Ovary (tissue), 9 donors: ENCODE results near the gene PCDH1. TPM values are rescaled to one million over a fixed set of nuclear protein-coding genes. Genes with fewer than 3 reads are reported as not detected.

Experiments
- DNase-seq, 5 donors: peaks; one replicate each; pipeline ENCODE4 v3.0.0-alpha.2; 2019 to 2020
- H3K27ac ChIP-seq, 2 donors: fragments of 200-600 bp; one replicate each; pipeline versions ENCODE4 v1.5.1 to v1.8.0; 2019 to 2022
- H3K27me3 ChIP-seq: fragments of 200-600 bp; one replicate; pipeline ENCODE4 v1.8.0; 2022
- H3K36me3 ChIP-seq: fragments of 200-600 bp; sonication (generic); one replicate; pipeline ENCODE4 v1.5.1; 2019
- H3K4me1 ChIP-seq: one replicate; pipeline ENCODE4 v1.8.1; 2013; ENCODE audit warnings: mild to moderate bottlenecking, moderate library complexity; ENCODE audit not compliant: insufficient read depth
- H3K4me3 ChIP-seq: fragments of 200-600 bp; sonication (generic); one replicate; pipeline ENCODE4 v1.5.1; 2017
- H3K9me3 ChIP-seq, 2 donors: fragments of 200-600 bp in 1 of 2; sonication (generic) in 1 of 2; one replicate each; pipeline versions ENCODE4 v1.5.1 to v1.8.1; 2013 to 2019; ENCODE audit warnings: mild to moderate bottlenecking in 1 of 2, moderate library complexity in 1 of 2
- EP300 ChIP-seq: sonication (generic); formaldehyde crosslinking; IDR thresholded peaks from one replicate; pipeline ENCODE4 v1.6.1; 2017; ENCODE audit warnings: antibody characterized with exemption
- POLR2A ChIP-seq: fragments of 450-650 bp; IDR thresholded peaks from one replicate; pipeline ENCODE4 v1.6.1; 2017; ENCODE audit warnings: antibody characterized with exemption, mild to moderate bottlenecking, moderate library complexity
- WGBS, 3 donors: extraction: QIAGEN DNeasy Blood & Tissue Kit in 1 of 3; methylation state at CpG; one replicate each; pipeline versions ENCODE4 v1.1.5 to v1.1.7; 2013 to 2017; 5-methylcytosine and 5-hydroxymethylcytosine counted together
- intact Hi-C, 4 donors: fragments of 100-400 bp; cut with DNase I; formaldehyde crosslinking; loops; one replicate each; pipeline versions ENCODE4 v1.11.0 to v1.15.1; 2022 to 2023
- polyA plus RNA-seq, 2 donors: library from polyadenylated mRNA; stranded (reverse); fragments of 200-250 nt in 1 of 2; fragments of 350-450 nt in 1 of 2; fragmentation: Illumina TruSeq in 1 of 2; extraction: RNeasy Lipid Tissue Mini Kit (QIAGEN cat#74804) in 1 of 2; gene quantifications; one replicate each; pipeline ENCODE4 v1.2.3, GENCODE V29; 2013 to 2014
- total RNA-seq, 7 donors: library from RNA; depleted of rRNA in 2 of 7; stranded (reverse); fragments of >200 nt in 2 of 7; fragmentation: NEBNext Ultra II Directional in 3 of 7; extraction: Animal tissue kit (Norgen Biotek cat#: 25700) in 3 of 7; gene quantifications; one replicate each; pipeline versions ENCODE4 v1.1.0 to v1.2.4, GENCODE V29; 2016 to 2023
- TF ChIP-seq, protein P1 (sequence below), 3 donors: fragments of 450-650 bp in 2 of 3; fragments of 200-600 bp in 1 of 3; IDR thresholded peaks; one replicate each; pipeline versions ENCODE4 v1.5.1 to v1.8.0; 2016 to 2022; ENCODE audit warnings: antibody characterized with exemption in 3 of 3, mild to moderate bottlenecking in 1 of 3
- donor health status: DM: no; HTN: no; CAD: no; lungs with moderate emphysema.
- donor health status: DM: no; HTN: no; CAD: no.
- donor health status: Bipolar disorder and iron deficiency.
- donor health status: DM: yes; HTN: yes; CAD: no.
- donor health status: DM: no; HTN: no; CAD: no.
- donor health status: DM: yes; HTN: yes; CAD: no.

PCDH1 gene
- total and polyA plus RNA-seq, 9 donors = 3.2 to 13.8 (median 7.0) TPM

DNA sequence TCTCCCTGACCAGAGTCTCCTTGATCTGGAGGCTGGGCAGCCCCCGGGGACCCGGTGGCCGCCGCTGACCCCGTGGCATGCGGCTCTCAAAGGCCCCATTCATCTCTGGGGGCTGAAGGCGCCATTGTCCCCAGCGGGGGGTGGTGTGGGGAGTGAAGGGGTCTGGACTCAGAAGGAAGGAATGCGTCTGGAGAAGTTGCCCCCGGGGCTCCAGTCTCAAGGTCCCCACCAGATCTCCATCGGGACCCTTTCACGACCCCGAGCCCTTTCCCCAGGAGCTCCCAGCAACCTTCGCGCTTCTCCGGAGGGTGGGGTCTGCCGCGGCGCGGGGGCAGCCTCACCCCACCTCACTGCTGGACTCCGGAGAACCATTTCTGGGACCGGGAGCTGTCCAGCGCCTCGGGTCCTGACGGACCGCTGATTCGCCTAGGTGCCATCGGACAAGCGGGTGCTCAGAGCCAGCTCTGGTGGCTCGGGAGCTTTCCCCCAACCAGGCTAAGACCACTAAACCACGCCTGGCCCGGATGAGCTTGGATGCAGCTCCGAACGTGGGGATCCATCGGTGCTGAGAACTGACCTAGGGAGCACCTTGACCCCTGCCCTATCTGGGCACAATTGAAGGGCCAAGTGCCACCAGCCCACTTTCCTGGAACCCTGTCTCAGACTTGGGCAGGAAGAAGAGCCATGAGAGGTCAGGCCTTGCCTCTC, 5.1 kb upstream of the PCDH1 start:
- H3K36me3 ChIP-seq = no peaks in the 10 kb centered on the region
- H3K27me3 ChIP-seq = no peaks in the 10 kb centered on the region
- peaks cover 7% of the 10 kb centered on the region for H3K4me1 ChIP-seq
- H3K9me3 ChIP-seq = no peaks in the 10 kb centered on the region
- TF ChIP-seq POLR2A = no peak
- TF ChIP-seq EP300 = no peak
- TF ChIP-seq, protein P1, sequence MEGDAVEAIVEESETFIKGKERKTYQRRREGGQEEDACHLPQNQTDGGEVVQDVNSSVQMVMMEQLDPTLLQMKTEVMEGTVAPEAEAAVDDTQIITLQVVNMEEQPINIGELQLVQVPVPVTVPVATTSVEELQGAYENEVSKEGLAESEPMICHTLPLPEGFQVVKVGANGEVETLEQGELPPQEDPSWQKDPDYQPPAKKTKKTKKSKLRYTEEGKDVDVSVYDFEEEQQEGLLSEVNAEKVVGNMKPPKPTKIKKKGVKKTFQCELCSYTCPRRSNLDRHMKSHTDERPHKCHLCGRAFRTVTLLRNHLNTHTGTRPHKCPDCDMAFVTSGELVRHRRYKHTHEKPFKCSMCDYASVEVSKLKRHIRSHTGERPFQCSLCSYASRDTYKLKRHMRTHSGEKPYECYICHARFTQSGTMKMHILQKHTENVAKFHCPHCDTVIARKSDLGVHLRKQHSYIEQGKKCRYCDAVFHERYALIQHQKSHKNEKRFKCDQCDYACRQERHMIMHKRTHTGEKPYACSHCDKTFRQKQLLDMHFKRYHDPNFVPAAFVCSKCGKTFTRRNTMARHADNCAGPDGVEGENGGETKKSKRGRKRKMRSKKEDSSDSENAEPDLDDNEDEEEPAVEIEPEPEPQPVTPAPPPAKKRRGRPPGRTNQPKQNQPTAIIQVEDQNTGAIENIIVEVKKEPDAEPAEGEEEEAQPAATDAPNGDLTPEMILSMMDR (IDR thresholded peaks at IDR 0.05) = no peak
- H3K4me3 ChIP-seq = no peak overlapping the region
- peak in 2 of 5 donors; percentile 46 to 64 for DNase-seq
- 1 to 2% (median 1%) methylated on average over 20 to 35 of the region's 35 CpGs for WGBS, 3 donors
- H3K27ac ChIP-seq = no peak overlapping the region
- intact Hi-C loops = loop anchor here in 2 of 4 donors (5.0 to 10.0 kb wide), 2 partner anchors 71 to 181 kb away; partner anchors contain the start of gene PCDH12 (in 1 of the 2)

DNA sequence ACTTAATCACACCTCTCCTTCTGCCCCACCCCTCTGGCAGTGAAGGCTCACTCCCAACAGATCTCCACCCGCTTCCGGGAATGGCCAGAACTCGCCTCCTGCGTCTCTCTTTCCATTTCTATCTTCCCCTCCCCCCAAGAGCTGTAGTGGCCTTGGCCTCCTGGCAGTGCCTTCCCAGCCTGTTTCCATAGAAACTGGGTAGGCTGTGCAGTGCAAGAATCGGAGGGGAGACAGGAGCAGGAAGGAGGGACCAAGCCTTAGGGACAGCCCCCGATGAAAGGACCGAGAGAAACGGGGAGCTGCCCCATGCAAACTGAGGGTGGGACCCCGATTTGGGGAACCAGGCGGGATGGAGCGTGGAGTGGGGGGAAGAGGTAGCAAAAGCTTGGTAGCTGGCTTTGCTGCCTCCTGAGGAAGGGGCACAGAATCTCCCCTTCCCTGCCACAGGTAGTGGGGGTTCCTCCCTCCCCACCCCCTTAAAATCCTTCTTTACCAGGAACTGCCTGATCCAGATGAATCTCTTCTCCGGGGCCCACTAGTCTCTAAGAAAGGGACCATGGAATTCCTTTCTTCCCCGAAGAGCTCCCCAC, 4.5 kb upstream of the PCDH1 start:
- WGBS, 3 donors = 4 to 10% (median 8%) methylated on average over 13 of the region's 13 CpGs
- intact Hi-C loops = loop anchor here in 2 of 4 donors (5.0 to 10.0 kb wide), 2 partner anchors 72 to 180 kb away; partner anchors contain the start of gene PCDH12 (in 1 of the 2)
- DNase-seq = no peak
- Histone ChIP-seq H3K36me3 (no peaks in the 10 kb centered on the region), H3K4me3 (no peak overlapping the region), H3K9me3 (no peaks in the 10 kb centered on the region), H3K27me3 (no peaks in the 10 kb centered on the region), H3K27ac (no peak overlapping the region), H3K4me1 (peaks cover 7% of the 10 kb centered on the region)
- no peak for TF ChIP-seq EP300
- TF ChIP-seq, protein P1 (IDR thresholded peaks at IDR 0.05) = no peak
- no peak for TF ChIP-seq POLR2A

DNA sequence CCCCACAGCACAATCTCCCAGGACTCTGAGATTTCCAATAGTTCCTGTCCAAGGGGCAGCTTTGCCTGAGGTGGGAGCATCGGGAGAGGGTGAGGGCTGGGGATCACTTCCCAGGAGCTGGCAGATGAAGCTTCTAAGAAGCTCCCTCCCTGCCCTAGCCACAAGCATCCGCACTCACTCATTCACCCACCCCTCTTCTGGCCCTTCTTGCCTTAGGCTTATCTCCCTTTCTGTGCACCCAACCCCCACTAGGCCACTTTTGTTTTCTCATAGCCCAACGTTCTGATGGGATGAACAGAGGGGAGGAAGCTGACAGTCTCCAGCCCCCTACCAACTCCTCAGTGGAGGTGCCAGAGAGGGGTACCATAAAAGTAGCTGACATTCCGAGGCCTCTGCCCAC, 3.7 kb upstream of the PCDH1 start:
- TF ChIP-seq, protein P1 (IDR thresholded peaks at IDR 0.05) = no peak
- TF ChIP-seq POLR2A (no peak), EP300 (no peak)
- WGBS, 3 donors = 9 to 13% (median 13%) methylated on average over 4 of the region's 4 CpGs
- intact Hi-C loops = loop anchor here in 2 of 4 donors (5.0 to 10.0 kb wide), 2 partner anchors 73 to 180 kb away; partner anchors contain the start of gene PCDH12 (in 1 of the 2)
- H3K4me1 ChIP-seq = peaks cover 12% of the 10 kb centered on the region
- H3K27me3 ChIP-seq = peaks cover 2% of the 10 kb centered on the region
- H3K9me3 ChIP-seq = no peaks in the 10 kb centered on the region
- H3K36me3 ChIP-seq = no peaks in the 10 kb centered on the region
- H3K27ac ChIP-seq = no peak overlapping the region
- no peak for DNase-seq
- H3K4me3 ChIP-seq = no peak overlapping the region

DNA sequence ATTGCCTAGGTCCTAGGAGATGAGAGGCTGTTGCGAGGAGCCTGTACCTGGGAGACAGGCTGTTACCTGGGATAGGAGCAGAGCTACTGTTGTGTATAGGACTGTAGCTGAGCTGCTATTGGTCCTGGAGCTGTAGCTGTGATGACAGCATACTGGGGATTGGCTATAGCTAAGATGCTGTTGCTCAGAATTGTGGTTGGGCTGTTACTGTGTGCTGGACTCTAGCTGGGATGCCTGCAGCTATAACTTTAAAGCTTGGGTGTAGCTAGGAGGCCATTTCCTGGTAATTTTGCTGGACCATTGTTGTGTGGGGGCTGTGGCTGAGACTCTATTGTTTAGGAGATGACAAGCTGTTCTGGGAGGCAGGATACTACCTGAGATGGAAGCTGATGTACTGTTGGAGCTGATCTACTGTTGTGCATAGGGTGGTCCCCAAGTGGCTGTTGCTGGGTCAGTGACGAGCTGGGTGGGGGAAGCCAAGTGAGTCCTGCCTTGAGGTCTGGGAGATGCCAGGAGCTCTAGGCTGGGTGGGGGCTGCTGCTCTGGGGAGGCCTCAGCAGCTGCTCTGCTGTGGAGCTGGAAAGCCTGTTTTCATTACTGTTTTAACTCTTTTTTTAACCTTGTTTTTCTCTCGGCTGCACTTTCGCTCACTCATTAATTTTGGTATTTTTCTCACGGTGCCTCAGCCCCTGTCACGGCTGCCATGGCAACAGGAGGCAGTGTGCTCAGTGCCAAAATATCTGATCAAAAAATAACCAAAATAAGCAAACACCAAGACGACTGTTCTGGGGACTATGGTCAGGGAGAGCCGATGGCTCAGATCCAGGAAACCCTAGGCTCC, 3.0 kb upstream of the PCDH1 start:
- Histone ChIP-seq H3K9me3 (no peaks in the 10 kb centered on the region), H3K27me3 (peaks cover 2% of the 10 kb centered on the region), H3K27ac (no peak overlapping the region), H3K36me3 (no peaks in the 10 kb centered on the region), H3K4me3 (no peak overlapping the region), H3K4me1 (peaks cover 12% of the 10 kb centered on the region)
- TF ChIP-seq EP300 = no peak
- TF ChIP-seq, protein P1 (IDR thresholded peaks at IDR 0.05) = no peak
- no peak for TF ChIP-seq POLR2A
- DNase-seq = peak in 1 of 5 donors; percentile 17
- intact Hi-C loops = loop anchor here in 2 of 4 donors (5.0 to 10.0 kb wide), 2 partner anchors 74 to 179 kb away; partner anchors contain the start of gene PCDH12 (in 1 of the 2)
- 17 to 21% (median 18%) methylated on average over 8 of the region's 8 CpGs for WGBS, 3 donors
